ENCODE results near the gene ZBP1.

ZBP1 gene

GRCh38 chr20:57596358-57596757 is 23.9 kb downstream of the ZBP1 start:
- no peak for DNase-seq

GRCh38 chr20:57595041-57596030 is 24.9 kb downstream of the ZBP1 start:
- DNase-seq, result no peak

DNA sequence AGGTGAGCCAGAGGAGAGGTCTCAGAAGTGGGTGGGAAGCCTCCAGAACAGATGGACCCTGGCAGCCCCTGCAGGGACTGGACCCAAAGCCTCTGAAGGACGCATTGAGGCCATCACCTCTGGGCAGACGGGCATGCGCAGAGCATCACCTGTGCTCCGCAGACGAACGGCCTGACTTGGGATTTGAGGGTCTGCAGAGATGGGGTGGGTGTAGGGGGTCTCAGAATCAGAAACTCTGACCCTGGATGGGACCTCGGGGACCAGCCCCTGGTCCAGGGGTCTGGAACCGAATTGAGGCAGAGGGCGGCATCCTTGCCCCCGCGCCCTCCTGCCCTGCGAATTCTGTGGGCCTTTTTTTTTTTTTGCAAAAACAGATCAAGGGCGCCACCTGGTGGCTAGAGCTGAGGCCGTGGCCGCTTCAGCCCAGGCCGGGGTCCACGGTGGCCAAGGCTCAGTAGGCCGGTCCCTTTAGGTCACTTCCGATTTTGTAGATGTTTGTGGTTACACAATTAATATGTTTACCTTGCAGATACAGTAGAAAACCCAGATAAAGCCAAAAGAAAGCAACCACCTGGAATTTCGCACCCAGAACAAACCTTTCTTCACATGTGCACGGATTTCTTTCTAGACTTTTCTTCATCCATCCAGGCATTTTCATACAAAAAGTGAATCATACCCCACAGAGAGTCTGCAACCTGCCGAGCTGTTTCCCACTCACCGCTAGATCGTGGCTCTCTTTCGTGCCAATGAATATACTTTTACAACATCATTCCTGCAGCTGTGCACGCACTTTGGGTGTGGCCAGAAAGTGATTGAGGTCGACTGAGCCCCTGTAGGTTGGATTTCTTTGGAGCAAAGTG is 25.9 kb downstream of the ZBP1 start:
- DNase-seq, result peak; percentile 21

DNA sequence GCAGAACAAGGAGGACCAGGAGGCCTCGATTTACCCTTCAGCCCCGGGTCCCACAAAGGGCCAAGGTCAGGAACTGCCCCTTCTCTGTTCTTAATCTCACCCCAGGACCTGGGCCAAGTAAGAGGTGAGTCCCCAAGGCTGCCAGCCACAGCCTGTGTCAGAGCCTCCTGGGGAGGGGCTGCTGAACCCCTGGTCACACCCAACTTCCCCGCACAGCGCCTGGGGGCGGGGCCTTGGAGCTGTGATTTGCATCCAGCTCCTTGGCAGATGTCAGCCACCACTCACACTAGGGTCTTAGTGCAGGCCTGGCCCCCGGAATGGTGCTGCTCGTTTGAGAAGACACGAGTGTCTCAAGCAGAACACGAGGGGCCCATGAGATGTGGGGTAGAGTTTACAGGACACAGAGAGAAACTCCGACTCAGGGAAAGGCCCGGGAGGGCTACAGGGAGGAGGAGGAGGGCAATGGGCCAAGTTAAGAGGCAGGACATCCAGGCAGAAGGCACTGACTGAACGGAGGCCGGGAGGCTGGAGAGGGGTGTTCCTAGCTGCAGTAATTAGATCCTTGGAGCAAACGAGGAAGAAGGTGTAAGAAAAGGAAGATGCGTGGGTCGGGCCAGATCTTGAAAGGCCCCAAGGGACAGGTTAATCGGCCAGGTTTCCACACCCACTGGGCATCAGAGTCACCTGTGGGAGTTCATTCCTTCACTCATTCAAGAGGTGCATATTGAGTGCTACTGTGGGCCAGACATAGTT is 26.9 kb downstream of the ZBP1 start:
- no peak for DNase-seq

DNA sequence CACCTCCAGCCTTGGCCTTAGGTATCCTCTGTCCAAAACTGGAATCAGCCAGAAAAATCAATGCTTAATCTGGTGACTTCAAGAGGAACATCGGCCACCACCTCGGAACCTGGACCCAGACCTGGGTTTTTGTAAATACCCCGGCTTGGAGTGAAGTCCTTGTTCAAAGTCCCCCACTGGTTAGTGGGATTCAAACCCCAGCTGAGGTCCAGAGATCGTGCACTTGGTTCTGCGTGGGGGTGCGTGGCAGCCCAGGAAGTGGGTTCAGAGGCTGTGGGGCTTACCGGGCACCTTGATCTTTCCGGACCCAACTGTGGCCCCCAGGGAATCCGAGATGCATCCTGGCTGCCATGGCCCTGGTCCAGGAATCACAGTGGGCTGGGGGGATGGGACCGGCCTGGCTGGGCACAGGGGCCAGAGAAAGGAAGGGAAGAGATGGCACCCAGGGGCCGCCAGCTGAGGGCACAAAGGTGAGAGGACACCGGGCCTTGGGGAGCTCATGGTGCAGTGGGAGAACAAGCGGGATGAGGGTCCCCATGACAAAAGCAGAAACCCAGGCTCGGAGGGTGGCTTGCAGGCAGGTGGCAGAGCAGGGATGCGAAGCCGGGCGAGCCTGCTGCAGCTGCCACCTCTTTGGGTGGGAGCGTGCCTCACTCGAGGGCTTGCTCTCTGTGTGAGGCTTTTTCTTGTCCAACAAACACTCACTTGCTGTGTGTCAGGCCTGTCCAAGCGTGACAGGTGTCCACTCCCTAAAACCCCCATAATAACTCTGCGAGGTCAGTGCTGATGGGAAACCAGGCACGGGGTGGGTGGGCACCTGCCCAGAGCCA is 27.7 kb downstream of the ZBP1 start:
- DNase-seq, result no peak

DNA sequence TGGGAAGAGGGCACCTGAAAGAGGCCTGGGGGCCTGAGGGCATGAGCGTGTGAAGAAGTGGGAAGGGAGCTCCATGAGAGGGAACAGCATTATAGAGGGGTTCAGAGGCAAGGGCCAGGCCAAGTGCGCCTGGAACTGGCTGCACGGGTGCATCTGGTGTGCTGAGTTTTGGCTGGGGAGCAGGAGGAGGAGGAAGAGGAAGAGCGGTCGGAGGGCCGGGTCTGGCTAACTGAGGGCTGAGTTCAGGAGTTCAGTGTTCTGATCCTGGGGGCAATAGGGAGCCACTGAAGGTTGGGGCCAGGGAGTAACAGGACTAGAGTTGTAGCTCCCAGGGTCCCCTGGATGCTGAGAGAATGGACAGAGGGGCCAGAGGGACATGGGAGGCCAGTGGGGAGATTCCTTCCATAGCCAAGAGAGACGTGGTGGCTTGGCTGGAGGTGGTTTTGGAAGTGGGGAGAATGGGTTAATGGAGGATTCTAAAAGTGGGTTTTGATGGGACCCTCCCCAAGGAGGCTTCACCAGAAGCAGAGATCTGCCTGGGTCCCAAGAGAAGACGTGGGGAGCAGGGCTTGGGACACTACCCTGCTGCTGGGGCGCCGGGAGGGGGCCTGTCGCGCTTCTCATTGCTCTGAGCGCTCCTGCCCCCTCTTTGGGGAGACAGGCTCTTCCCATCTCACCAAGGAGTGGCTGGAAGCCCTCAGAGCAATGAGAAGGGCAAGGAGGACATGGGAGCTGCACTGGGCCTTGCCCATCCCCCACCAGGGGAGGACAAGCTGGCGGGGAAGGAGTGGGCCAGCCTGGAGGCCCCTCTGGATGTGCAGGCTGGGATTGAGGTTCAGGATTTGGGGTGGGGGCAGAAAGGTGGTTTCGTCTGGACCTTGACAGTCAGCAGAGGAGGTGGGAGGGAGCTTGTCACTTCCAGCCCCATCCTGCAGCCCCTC is 28.7 kb downstream of the ZBP1 start:
- no peak for DNase-seq

- DNase-seq, result no peak
Observed at GRCh38 chr20:57590485-57591288, 29.5 kb downstream of the ZBP1 start.

DNA sequence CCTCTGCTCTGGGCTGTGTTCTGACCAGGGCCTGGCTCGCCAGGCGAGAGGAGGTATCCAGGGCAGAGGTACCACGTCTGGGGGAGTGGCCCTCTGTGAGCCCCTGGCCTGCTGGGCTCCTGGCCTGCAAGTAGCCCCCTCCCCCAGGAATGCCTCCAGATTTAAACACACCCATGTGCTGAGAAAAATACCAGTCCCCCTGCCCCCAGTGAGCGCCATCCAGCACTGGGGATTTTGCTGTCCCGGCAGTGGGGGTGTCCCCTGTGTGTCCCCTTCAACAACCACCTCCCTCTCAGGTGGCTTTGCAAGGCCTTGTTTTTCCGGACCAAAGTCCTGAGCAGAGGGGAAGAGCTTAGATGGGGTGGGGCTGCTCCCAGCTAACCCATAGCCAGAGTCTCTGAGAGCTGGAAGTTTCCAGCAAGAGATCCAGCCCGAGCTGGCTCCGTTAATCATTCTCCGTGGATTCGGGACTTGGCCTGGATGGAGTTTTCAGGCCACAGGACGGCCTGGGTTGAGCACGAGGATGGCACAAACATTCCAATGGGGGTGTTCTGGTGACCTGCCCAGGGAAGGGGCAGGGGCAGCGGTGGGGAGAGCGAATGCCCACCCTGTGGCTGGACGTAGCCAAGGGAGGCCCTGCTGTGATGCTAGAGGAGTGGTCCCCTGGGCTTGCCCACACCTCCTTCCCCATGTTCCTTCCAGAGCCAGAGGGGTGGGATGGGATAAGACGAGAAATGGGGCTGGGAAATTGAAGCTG is 30.3 kb downstream of the ZBP1 start:
- no peak for DNase-seq

GRCh38 chr20:57589123-57589727 is 31.0 kb downstream of the ZBP1 start:
- no peak for DNase-seq

- no peak for DNase-seq
Observed at GRCh38 chr20:57588596-57588995, 31.6 kb downstream of the ZBP1 start.

- DNase-seq, result no peak
Observed at GRCh38 chr20:57587989-57588377, 32.2 kb downstream of the ZBP1 start.

GRCh38 chr20:57587278-57587988 is 32.8 kb downstream of the ZBP1 start:
- no peak for DNase-seq

- DNase-seq, result no peak
Observed at GRCh38 chr20:57586943-57587277, 33.3 kb downstream of the ZBP1 start.

DNA sequence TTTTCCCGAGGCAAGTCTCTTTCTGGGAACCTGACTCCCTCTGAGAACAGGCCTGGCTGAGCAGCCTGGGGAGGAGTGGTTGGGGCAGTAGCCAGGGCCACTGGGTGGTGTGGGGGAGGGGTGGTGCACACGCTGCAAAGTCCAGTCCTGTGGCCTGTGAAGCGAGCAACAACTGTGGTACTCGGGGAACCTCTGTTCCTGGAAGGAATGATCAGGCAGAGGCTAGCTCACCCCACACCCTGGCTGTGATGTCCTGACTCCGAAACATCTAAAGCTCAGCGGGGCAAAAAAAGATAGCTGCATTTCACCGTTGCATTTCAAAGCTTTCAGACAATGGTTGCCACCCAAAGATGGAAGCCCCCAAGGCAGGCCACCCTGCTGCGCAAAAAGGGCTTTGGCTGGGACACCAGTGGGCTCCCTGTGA is 33.8 kb downstream of the ZBP1 start:
- DNase-seq, result no peak

GRCh38 chr20:57585466-57586213 is 34.6 kb downstream of the ZBP1 start:
- DNase-seq, result no peak

DNA sequence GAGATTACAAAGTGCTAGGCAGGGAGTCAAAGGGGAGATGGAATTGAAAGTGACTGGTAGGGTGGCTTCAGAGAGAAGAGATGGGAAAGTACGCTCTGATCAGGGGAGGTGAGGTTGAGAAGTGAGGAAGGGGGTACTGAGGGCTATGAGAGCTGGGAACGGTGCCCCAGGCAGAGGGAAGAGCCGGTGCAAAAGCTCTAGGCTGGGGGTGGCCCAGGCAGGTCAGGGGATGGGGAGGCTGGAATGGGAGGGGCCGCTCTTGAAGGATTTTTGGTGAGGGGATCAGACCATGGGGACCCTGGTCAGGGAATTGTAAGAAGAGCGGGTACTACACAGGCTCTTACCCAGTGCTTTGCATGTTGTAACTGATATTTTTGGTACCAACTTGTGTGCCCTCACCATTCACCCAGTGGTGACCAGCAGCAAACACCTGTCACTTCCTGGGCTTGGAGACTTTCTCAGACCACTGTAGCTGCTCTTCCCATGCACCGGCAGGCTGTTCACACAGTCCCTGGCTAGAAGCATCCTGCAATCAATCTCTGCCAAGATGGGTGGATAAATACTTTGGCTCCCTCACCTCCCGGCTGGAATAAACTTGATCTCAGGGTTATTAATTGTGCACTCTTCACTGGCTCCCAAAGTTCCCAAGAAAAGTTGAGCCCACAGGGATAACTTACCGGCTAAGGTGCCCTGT is 35.3 kb downstream of the ZBP1 start:
- DNase-seq, result no peak

Measured in NCI-H69 (cell line).